IMR-90 (cell line): ENCODE data around the gene SLC39A11. TPM values are rescaled to one million over a fixed set of nuclear protein-coding genes. Genes with fewer than 3 reads are reported as not detected.

ENCODE experiments used
- ATAC-seq: fragments of 200-7000 bp; cut with Tn5 transposase; 2 replicates; pipeline ENCODE4 v1.9.1; 2020; ENCODE audit warnings: low read depth, mild to moderate bottlenecking, moderate library complexity
- BruUV-seq: library from RNA; stranded (reverse); fragments of 400-500 nt; replicated peaks from 2 replicates; lab custom pipeline; 2021; lab: Mats Ljungman, UMichigan
- CTCF ChIA-PET: fragments of 300-600 bp; formaldehyde crosslinking; extraction: SDS; loops from one replicate; lab custom pipeline; 2021; ENCODE audit warnings: antibody characterized with exemption; lab: Yijun Ruan, JAX
- POLR2A ChIA-PET: fragments of 300-600 bp; sonication (Branson Sonifier 250); formaldehyde crosslinking; loops from one replicate; lab custom pipeline; 2022; ENCODE audit warnings: antibody characterized with exemption; ENCODE audit not compliant: unreplicated experiment; lab: Charles Lee
- DNase-seq: peaks from one replicate; pipeline ENCODE4 v3.0.0; 2013
- H2AFZ ChIP-seq: replicated peaks from 2 replicates; pipeline ENCODE3; 2013; ENCODE audit warnings: low read length, mild to moderate bottlenecking; ENCODE audit not compliant: poor library complexity
- H2AK5ac ChIP-seq: 2 replicates; pipeline ENCODE4 v1.6.1; 2013; ENCODE audit warnings: low read depth, low read length, inconsistent platforms
- H2AK9ac ChIP-seq: replicated peaks from 2 replicates; pipeline ENCODE3; 2013; ENCODE audit warnings: mild to moderate bottlenecking, low read depth, low read length, moderate library complexity; ENCODE audit not compliant: poor library complexity
- H2BK120ac ChIP-seq: 2 replicates; pipeline ENCODE4 v1.6.1; 2013; ENCODE audit warnings: low read depth, low read length, inconsistent platforms
- H2BK15ac ChIP-seq: 3 replicates; pipeline ENCODE4 v1.6.1; 2013; ENCODE audit warnings: low read depth, low read length, inconsistent platforms
- H2BK20ac ChIP-seq: 2 replicates; pipeline ENCODE4 v1.6.1; 2013; ENCODE audit warnings: low read depth, mild to moderate bottlenecking, inconsistent platforms, low read length, moderate library complexity
- H2BK5ac ChIP-seq: 2 replicates; pipeline ENCODE4 v1.6.1; 2013; ENCODE audit warnings: mild to moderate bottlenecking, low read depth, low read length, inconsistent platforms; ENCODE audit not compliant: poor library complexity, severe bottlenecking
- H3K14ac ChIP-seq: replicated peaks from 2 replicates; pipeline ENCODE4 v1.6.1; 2013; ENCODE audit warnings: low read depth, low read length, inconsistent platforms
- H3K18ac ChIP-seq: 2 replicates; pipeline ENCODE4 v1.6.1; 2013; ENCODE audit warnings: low read depth, low read length, control low read depth
- H3K23ac ChIP-seq: 2 replicates; pipeline ENCODE4 v1.6.1; 2013; ENCODE audit warnings: low read depth, low read length, inconsistent platforms
- H3K27ac ChIP-seq: 2 replicates; pipeline ENCODE4 v1.5.1; 2013; ENCODE audit warnings: mild to moderate bottlenecking, control low read depth, low read length; ENCODE audit not compliant: insufficient read depth
- H3K27me3 ChIP-seq: 2 replicates; pipeline ENCODE4 v1.6.1; 2013; ENCODE audit warnings: low read length; ENCODE audit not compliant: control insufficient read depth, insufficient read depth
- H3K36me3 ChIP-seq: 2 replicates; pipeline ENCODE4 v1.6.1; 2013; ENCODE audit warnings: low read length, mixed read lengths; ENCODE audit not compliant: control insufficient read depth, insufficient read depth
- H3K4ac ChIP-seq: 2 replicates; pipeline ENCODE4 v1.6.1; 2013; ENCODE audit warnings: low read depth, low read length, inconsistent platforms
- H3K4me1 ChIP-seq: 2 replicates; pipeline ENCODE4 v1.6.1; 2013; ENCODE audit warnings: low read length, mixed read lengths; ENCODE audit not compliant: control insufficient read depth, insufficient read depth
- H3K4me2 ChIP-seq: 2 replicates; pipeline ENCODE4 v1.6.1; 2013; ENCODE audit warnings: low read depth, mild to moderate bottlenecking, control low read depth, low read length, moderate library complexity
- H3K4me3 ChIP-seq: 2 replicates; pipeline ENCODE4 v1.5.1; 2013; ENCODE audit warnings: low read depth, mild to moderate bottlenecking, control low read depth, low read length, moderate library complexity; ENCODE audit not compliant: insufficient read depth
- H3K56ac ChIP-seq: 2 replicates; pipeline ENCODE4 v1.6.1; 2013; ENCODE audit warnings: low read length, inconsistent platforms; ENCODE audit not compliant: insufficient read depth; ENCODE audit errors: extremely low read depth
- H3K79me1 ChIP-seq, 2 experiments: 2 replicates each; pipeline ENCODE4 v1.6.1; 2013; ENCODE audit warnings: low read length in 2 of 2, inconsistent platforms in 1 of 2, low read depth in 1 of 2
- H3K9ac ChIP-seq: 2 replicates; pipeline ENCODE4 v1.6.1; 2013; ENCODE audit warnings: low read depth, low read length, control low read depth
- H3K9me1 ChIP-seq: 2 replicates; pipeline ENCODE4 v1.6.1; 2013; ENCODE audit warnings: low read length, inconsistent platforms; ENCODE audit not compliant: insufficient read depth
- H3K9me3 ChIP-seq: 2 replicates; pipeline ENCODE4 v1.6.1; 2013; ENCODE audit warnings: low read length; ENCODE audit not compliant: control insufficient read depth, insufficient read depth
- H4K20me1 ChIP-seq: 2 replicates; pipeline ENCODE4 v1.6.1; 2013; ENCODE audit warnings: low read length, inconsistent platforms; ENCODE audit not compliant: insufficient read depth
- H4K5ac ChIP-seq: 2 replicates; pipeline ENCODE4 v1.6.1; 2013; ENCODE audit warnings: mild to moderate bottlenecking, low read depth, low read length, control low read depth
- H4K8ac ChIP-seq, 2 experiments: 2 replicates each; pipeline ENCODE4 v1.6.1; 2013; ENCODE audit warnings: low read depth in 2 of 2, low read length in 2 of 2, control low read depth in 1 of 2, inconsistent platforms in 1 of 2
- H4K91ac ChIP-seq: 2 replicates; pipeline ENCODE4 v1.6.1; 2013; ENCODE audit warnings: low read depth, low read length, inconsistent platforms; ENCODE audit not compliant: insufficient read depth
- BHLHE40 ChIP-seq: fragments of 150-350 bp; IDR thresholded peaks from 2 replicates; pipeline ENCODE4 v1.6.1; 2016; ENCODE audit warnings: mild to moderate bottlenecking, low read depth, low read length
- FOS ChIP-seq: fragments of 150-350 bp; IDR thresholded peaks from 2 replicates; pipeline ENCODE4 v1.6.1; 2016; ENCODE audit warnings: low read depth, low read length
- MXI1 ChIP-seq: IDR thresholded peaks from 2 replicates; pipeline ENCODE4 v1.6.1; 2012; ENCODE audit warnings: low read depth, mild to moderate bottlenecking, low read length, moderate library complexity, borderline replicate concordance
- NFE2L2 ChIP-seq: fragments of 150-350 bp; IDR thresholded peaks from 2 replicates; pipeline ENCODE4 v1.6.1; 2016; ENCODE audit warnings: low read depth, mild to moderate bottlenecking, low read length
- RCOR1 ChIP-seq: IDR thresholded peaks from 2 replicates; pipeline ENCODE4 v1.6.1; 2012; ENCODE audit warnings: mild to moderate bottlenecking, low read length, improper control_type of control experiment; ENCODE audit not compliant: insufficient replicate concordance
- RFX5 ChIP-seq: IDR thresholded peaks from 2 replicates; pipeline ENCODE4 v1.8.0; 2012; ENCODE audit warnings: low read depth, mild to moderate bottlenecking, low read length, moderate library complexity
- SMC3 ChIP-seq: fragments of 150-350 bp; IDR thresholded peaks from 2 replicates; pipeline ENCODE4 v1.6.1; 2016; ENCODE audit warnings: low read depth, mild to moderate bottlenecking, antibody characterized with exemption, low read length, moderate library complexity
- WGBS, 2 experiments: methylation state at CpG; one replicate each; pipeline versions ENCODE4 v1.1.5 to v1.1.7; 2013; ENCODE audit warnings: missing lambda C conversion rate in 2 of 2; ENCODE audit not compliant: insufficient read length in 1 of 2; ENCODE audit errors: extremely low coverage in 2 of 2; 5-methylcytosine and 5-hydroxymethylcytosine counted together
- dilution Hi-C: fragments of 300-500 bp; cut with HindIII; formaldehyde crosslinking; loops from one replicate; pipeline ENCODE4 v1.14.3; 2018; ENCODE audit warnings: low sequenced_read_pairs; ENCODE audit not compliant: unreplicated experiment
- in situ Hi-C: fragments of 300-500 bp; cut with MboI; formaldehyde crosslinking; loops from 3 replicates; pipeline ENCODE4 v1.14.3; 2019; ENCODE audit warnings: low sequenced_read_pairs, inconsistent platforms, mixed read lengths
- intact Hi-C: fragments of 100-400 bp; cut with micrococcal nuclease; formaldehyde crosslinking; loops from 2 replicates; pipeline ENCODE4 v1.10.0; 2022
- polyA plus RNA-seq, 3 experiments: library from polyadenylated mRNA; depleted of rRNA; stranded (reverse); fragments of >200 nt; gene quantifications; 2 replicates each; pipeline ENCODE4 v1.2.3, GENCODE V29; 2012; ENCODE audit warnings: low replicate concordance in 1 of 3
- total RNA-seq: library from RNA; depleted of rRNA; stranded (reverse); fragments of >200 nt; gene quantifications from 2 replicates; pipeline ENCODE4 v1.2.3, GENCODE V29; 2012
- TF ChIP-seq, protein P1 (sequence below): conservative IDR thresholded peaks from 2 replicates; pipeline ENCODE4 v1.5.1; 2012; ENCODE audit warnings: mild to moderate bottlenecking, low read depth, low read length, improper control_type of control experiment

SLC39A11 gene
- total and polyA plus RNA-seq, 2 of the 4 experiments (the other 2 are of a cell fraction) = 8.8 to 14.3 TPM

DNA sequence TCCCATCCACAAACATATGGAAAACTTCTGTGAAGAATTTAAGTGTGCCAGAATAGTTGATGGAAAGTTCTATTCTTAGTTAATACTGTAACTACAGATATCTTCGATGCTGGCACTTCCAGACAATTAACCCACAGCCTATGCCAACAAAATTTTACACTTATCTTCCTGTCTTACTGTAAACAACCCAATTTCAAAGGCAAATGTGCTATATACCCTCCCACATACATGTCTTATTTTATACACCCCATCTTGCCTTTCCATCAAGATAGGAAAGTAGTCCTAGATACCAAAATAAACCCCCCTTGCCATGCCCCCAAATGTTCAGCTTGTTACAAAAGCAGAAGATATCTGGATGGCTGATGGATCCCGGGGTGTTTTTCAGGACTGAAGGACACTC lies 306.3 kb downstream of the SLC39A11 start:
- POLR2A ChIA-PET = no interaction called here
- H2BK15ac ChIP-seq = no peak overlapping the region

More for the DNA sequence above, 306.3 kb downstream of the SLC39A11 start:
- no CpG with 5 or more reads among the region's 2 CpGs for WGBS, 2 experiments
- Histone ChIP-seq H2AK5ac (no peak overlapping the region), H2BK120ac (no peak overlapping the region), H3K79me1 (no peaks in the 10 kb centered on the region), H4K5ac (no peak overlapping the region), H2BK20ac (no peak overlapping the region), H3K9me3 (no peaks in the 10 kb centered on the region), H3K9me1 (peaks cover 3% of the 10 kb centered on the region; the same call in 1 of the 2 replicates), H3K4me1 (peaks cover 8% of the 10 kb centered on the region), H2BK5ac (no peak overlapping the region), H3K4me2 (no peak overlapping the region), H4K8ac (no peak overlapping the region), H2AK9ac (no peak overlapping the region), H4K20me1 (no peaks in the 10 kb centered on the region), H3K4me3 (no peak overlapping the region), H3K36me3 (no peaks in the 10 kb centered on the region), H3K18ac (no peak overlapping the region), H3K4ac (no peak overlapping the region), H3K23ac (no peak overlapping the region), H3K27ac (no peak overlapping the region), H3K14ac (no peak overlapping the region), H2AFZ (no peak overlapping the region), H4K91ac (no peak overlapping the region), H3K9ac (no peak overlapping the region), H3K56ac (no peak overlapping the region), H3K27me3 (no peaks in the 10 kb centered on the region)
- DNase-seq (no peak), ATAC-seq (no peak)
- no peak for TF ChIP-seq SMC3
- TF ChIP-seq, protein P1, sequence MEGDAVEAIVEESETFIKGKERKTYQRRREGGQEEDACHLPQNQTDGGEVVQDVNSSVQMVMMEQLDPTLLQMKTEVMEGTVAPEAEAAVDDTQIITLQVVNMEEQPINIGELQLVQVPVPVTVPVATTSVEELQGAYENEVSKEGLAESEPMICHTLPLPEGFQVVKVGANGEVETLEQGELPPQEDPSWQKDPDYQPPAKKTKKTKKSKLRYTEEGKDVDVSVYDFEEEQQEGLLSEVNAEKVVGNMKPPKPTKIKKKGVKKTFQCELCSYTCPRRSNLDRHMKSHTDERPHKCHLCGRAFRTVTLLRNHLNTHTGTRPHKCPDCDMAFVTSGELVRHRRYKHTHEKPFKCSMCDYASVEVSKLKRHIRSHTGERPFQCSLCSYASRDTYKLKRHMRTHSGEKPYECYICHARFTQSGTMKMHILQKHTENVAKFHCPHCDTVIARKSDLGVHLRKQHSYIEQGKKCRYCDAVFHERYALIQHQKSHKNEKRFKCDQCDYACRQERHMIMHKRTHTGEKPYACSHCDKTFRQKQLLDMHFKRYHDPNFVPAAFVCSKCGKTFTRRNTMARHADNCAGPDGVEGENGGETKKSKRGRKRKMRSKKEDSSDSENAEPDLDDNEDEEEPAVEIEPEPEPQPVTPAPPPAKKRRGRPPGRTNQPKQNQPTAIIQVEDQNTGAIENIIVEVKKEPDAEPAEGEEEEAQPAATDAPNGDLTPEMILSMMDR = no peak
- no peak for TF ChIP-seq BHLHE40
- no peak for TF ChIP-seq FOS
- no peak for TF ChIP-seq RCOR1
- no peak for TF ChIP-seq RFX5
- TF ChIP-seq NFE2L2 = no peak
- TF ChIP-seq MXI1 = no peak
- BruUV-seq = no TSS peak
- in situ Hi-C loops = no loop called here
- CTCF ChIA-PET = interaction anchor here (1.0 kb wide), 1 partner anchor 20 kb away, joined by 3 read pairs; no protein-coding TSS in a partner anchor
- dilution Hi-C loops = no loop called here
- intact Hi-C loops = no loop called here
